ENCODE data around the gene IL1B.

IL1B gene

GRCh38 chr2:112803691-112804521 is 32.7 kb downstream of the IL1B start:
- peak; percentile 90 for DNase-seq (ENCODE audit: low read depth)

GRCh38 chr2:112800881-112801583 is 35.5 kb downstream of the IL1B start:
- DNase-seq (ENCODE audit: low read depth): peak; percentile 71

GRCh38 chr2:112798979-112799975 is 37.3 kb downstream of the IL1B start:
- DNase-seq (ENCODE audit: low read depth): peak; percentile 19

- DNase-seq (ENCODE audit: low read depth): no peak
These were observed 40.1 kb downstream of the IL1B start for GRCh38 chr2:112796486-112796885.

- no peak for DNase-seq (ENCODE audit: low read depth)
These were observed 40.8 kb downstream of the IL1B start for GRCh38 chr2:112795774-112796173.

GRCh38 chr2:112794841-112795240 is 41.7 kb downstream of the IL1B start:
- no peak for DNase-seq (ENCODE audit: low read depth)

- DNase-seq (ENCODE audit: low read depth): peak; percentile 91
These were observed 42.3 kb downstream of the IL1B start for GRCh38 chr2:112794131-112794733.

- DNase-seq (ENCODE audit: low read depth): peak; percentile 62
These were observed 43.1 kb downstream of the IL1B start for GRCh38 chr2:112793449-112793978.

- no peak for DNase-seq (ENCODE audit: low read depth)
These were observed 44.2 kb downstream of the IL1B start for GRCh38 chr2:112792419-112792818.

GRCh38 chr2:112791693-112792230 is 44.8 kb downstream of the IL1B start:
- no peak for DNase-seq (ENCODE audit: low read depth)

- no peak for DNase-seq (ENCODE audit: low read depth)
These were observed 45.6 kb downstream of the IL1B start for GRCh38 chr2:112791019-112791418.

- DNase-seq (ENCODE audit: low read depth): no peak
These were observed 46.3 kb downstream of the IL1B start for GRCh38 chr2:112790305-112790704.

- DNase-seq (ENCODE audit: low read depth): no peak
These were observed 47.4 kb downstream of the IL1B start for GRCh38 chr2:112789186-112789585.

GRCh38 chr2:112788653-112789052 is 47.9 kb downstream of the IL1B start:
- DNase-seq (ENCODE audit: low read depth): no peak

GRCh38 chr2:112787729-112788393 is 48.7 kb downstream of the IL1B start:
- DNase-seq (ENCODE audit: low read depth): no peak

- DNase-seq (ENCODE audit: low read depth): no peak
These were observed 49.3 kb downstream of the IL1B start for GRCh38 chr2:112787294-112787693.

- peak; percentile 70 for DNase-seq (ENCODE audit: low read depth)
These were observed 52.1 kb downstream of the IL1B start, which contains the start of gene IL1A for GRCh38 chr2:112784199-112785189. Gene IL1A, minus strand, starts transcription at chr2:112784493. Its CDS starts 723 bp downstream, at chr2:112783770.

GRCh38 chr2:112783187-112783714 is 53.3 kb downstream of the IL1B start:
- DNase-seq (ENCODE audit: low read depth): no peak

- no peak for DNase-seq (ENCODE audit: low read depth)
These were observed 54.3 kb downstream of the IL1B start for GRCh38 chr2:112782234-112782799.

Data from EH (cell line).